GM19468 (cell line): Measurements from ENCODE around the gene WNT2B.

Experiments
- ATAC-seq: cut with Tn5 transposase; IDR thresholded peaks from one replicate; pipeline ENCODE4 v1.9.1; 2021; ENCODE audit warnings: mild to moderate bottlenecking, moderate library complexity, moderate number of reproducible peaks; ENCODE audit not compliant: unreplicated experiment; ENCODE audit errors: extremely low read depth

Gene WNT2B

GRCh38 chr1:112557385-112557784 is 48.6 kb downstream of the WNT2B start:
- ATAC-seq: no peak

- ATAC-seq: no peak
These were observed 49.9 kb downstream of the WNT2B start for GRCh38 chr1:112558634-112559033.

- no peak for ATAC-seq
These were observed 54.6 kb downstream of the WNT2B start for GRCh38 chr1:112563341-112563740.

GRCh38 chr1:112564081-112564480 is 55.3 kb downstream of the WNT2B start:
- no peak for ATAC-seq

GRCh38 chr1:112565800-112566199 is 57.0 kb downstream of the WNT2B start:
- no peak for ATAC-seq

GRCh38 chr1:112575154-112575804 is 66.5 kb downstream of the WNT2B start:
- ATAC-seq: no peak

GRCh38 chr1:112576240-112576639 is 67.5 kb downstream of the WNT2B start:
- ATAC-seq: no peak
